ENCODE results near the gene USPL1.

The USPL1 gene

GRCh38 chr13:30685320-30685859 is 67.7 kb downstream of the USPL1 start:
- no peaks in the 10 kb centered on the region for H3K9me3 ChIP-seq (ENCODE audit: insufficient read depth, low read length)
- H3K4me2 ChIP-seq (ENCODE audit: low read depth, low read length, poor library complexity, severe bottlenecking), result no peak overlapping the region
- no peak overlapping the region for H3K4me3 ChIP-seq (ENCODE audit: insufficient read depth, low read length, poor library complexity, severe bottlenecking)
- H3K79me2 ChIP-seq (ENCODE audit: insufficient read depth, low read length), result no peaks in the 10 kb centered on the region
- no peak overlapping the region for H3K9ac ChIP-seq (ENCODE audit: low read length)
- no peaks in the 10 kb centered on the region for H3K9me2 ChIP-seq (replicated peaks; ENCODE audit: insufficient read depth, low read length)
- no peak overlapping the region for H3K27ac ChIP-seq (ENCODE audit: low read depth, low read length)
- H3K36me3 ChIP-seq (ENCODE audit: low read length), result no peaks in the 10 kb centered on the region
- H2AFZ ChIP-seq (ENCODE audit: low read depth, low read length, severe bottlenecking), result no peak overlapping the region
- H3F3A ChIP-seq (ENCODE audit: insufficient read depth), result no peaks in the 10 kb centered on the region
- TF ChIP-seq CTCF (IDR thresholded peaks at IDR 0.05; ENCODE audit: insufficient read depth, low read length, poor library complexity, severe bottlenecking) (no peak), EZH2phosphoT487 (conservative IDR thresholded peaks at IDR 0.05; ENCODE audit: low read length) (no peak)
- H4K20me1 ChIP-seq (ENCODE audit: low read depth, low read length), result no peaks in the 10 kb centered on the region
- H3K27me3 ChIP-seq (ENCODE audit: low read length), result no peaks in the 10 kb centered on the region

GRCh38 chr13:30685987-30686386 is 68.3 kb downstream of the USPL1 start:
- Histone ChIP-seq H2AFZ (ENCODE audit: low read depth, low read length, severe bottlenecking) (no peak overlapping the region), H3K4me2 (ENCODE audit: low read depth, low read length, poor library complexity, severe bottlenecking) (no peak overlapping the region), H3K9me3 (ENCODE audit: insufficient read depth, low read length) (no peaks in the 10 kb centered on the region), H3K9me2 (replicated peaks; ENCODE audit: insufficient read depth, low read length) (no peaks in the 10 kb centered on the region), H3K27me3 (ENCODE audit: low read length) (no peaks in the 10 kb centered on the region), H4K20me1 (ENCODE audit: low read depth, low read length) (no peaks in the 10 kb centered on the region), H3K27ac (ENCODE audit: low read depth, low read length) (no peak overlapping the region), H3K4me3 (ENCODE audit: insufficient read depth, low read length, poor library complexity, severe bottlenecking) (no peak overlapping the region), H3K79me2 (ENCODE audit: insufficient read depth, low read length) (no peaks in the 10 kb centered on the region), H3K9ac (ENCODE audit: low read length) (no peak overlapping the region), H3F3A (ENCODE audit: insufficient read depth) (no peaks in the 10 kb centered on the region), H3K36me3 (ENCODE audit: low read length) (no peaks in the 10 kb centered on the region)
- TF ChIP-seq CTCF (IDR thresholded peaks at IDR 0.05; ENCODE audit: insufficient read depth, low read length, poor library complexity, severe bottlenecking), result no peak
- TF ChIP-seq EZH2phosphoT487 (conservative IDR thresholded peaks at IDR 0.05; ENCODE audit: low read length), result no peak

GRCh38 chr13:30687601-30688000 is 69.9 kb downstream of the USPL1 start:
- TF ChIP-seq CTCF (IDR thresholded peaks at IDR 0.05; ENCODE audit: insufficient read depth, low read length, poor library complexity, severe bottlenecking), result no peak
- TF ChIP-seq EZH2phosphoT487 (conservative IDR thresholded peaks at IDR 0.05; ENCODE audit: low read length), result no peak
- no peak overlapping the region for H2AFZ ChIP-seq (ENCODE audit: low read depth, low read length, severe bottlenecking)
- H3K79me2 ChIP-seq (ENCODE audit: insufficient read depth, low read length), result no peaks in the 10 kb centered on the region
- H3K4me2 ChIP-seq (ENCODE audit: low read depth, low read length, poor library complexity, severe bottlenecking), result no peak overlapping the region
- no peaks in the 10 kb centered on the region for H4K20me1 ChIP-seq (ENCODE audit: low read depth, low read length)
- no peak overlapping the region for H3K27ac ChIP-seq (ENCODE audit: low read depth, low read length)
- no peaks in the 10 kb centered on the region for H3F3A ChIP-seq (ENCODE audit: insufficient read depth)
- no peaks in the 10 kb centered on the region for H3K36me3 ChIP-seq (ENCODE audit: low read length)
- H3K27me3 ChIP-seq (ENCODE audit: low read length), result no peaks in the 10 kb centered on the region
- no peak overlapping the region for H3K4me3 ChIP-seq (ENCODE audit: insufficient read depth, low read length, poor library complexity, severe bottlenecking)
- H3K9me2 ChIP-seq (replicated peaks; ENCODE audit: insufficient read depth, low read length), result no peaks in the 10 kb centered on the region
- H3K9me3 ChIP-seq (ENCODE audit: insufficient read depth, low read length), result no peaks in the 10 kb centered on the region
- no peak overlapping the region for H3K9ac ChIP-seq (ENCODE audit: low read length)

All from SU-DHL-6 (cell line).